Activated CD8-positive, alpha-beta memory T cell treated with anti-CD3 and anti-CD28 coated beads, Interleukin-2, amount 50 U/mL, for 48 hours (primary cell): ENCODE data around the gene TATDN3.
A peak's percentile ranks its signal among the peaks of the same experiment; 100 is the strongest.
"Not testable (repeated sequence)": the region's sequence is repeated elsewhere in the genome, so short reads cannot be mapped to it uniquely, and the experiment has no call there.

Source experiments
- DNase-seq: peaks from one replicate; pipeline ENCODE4 v3.0.0-alpha.2; 2020

The TATDN3 gene

DNA sequence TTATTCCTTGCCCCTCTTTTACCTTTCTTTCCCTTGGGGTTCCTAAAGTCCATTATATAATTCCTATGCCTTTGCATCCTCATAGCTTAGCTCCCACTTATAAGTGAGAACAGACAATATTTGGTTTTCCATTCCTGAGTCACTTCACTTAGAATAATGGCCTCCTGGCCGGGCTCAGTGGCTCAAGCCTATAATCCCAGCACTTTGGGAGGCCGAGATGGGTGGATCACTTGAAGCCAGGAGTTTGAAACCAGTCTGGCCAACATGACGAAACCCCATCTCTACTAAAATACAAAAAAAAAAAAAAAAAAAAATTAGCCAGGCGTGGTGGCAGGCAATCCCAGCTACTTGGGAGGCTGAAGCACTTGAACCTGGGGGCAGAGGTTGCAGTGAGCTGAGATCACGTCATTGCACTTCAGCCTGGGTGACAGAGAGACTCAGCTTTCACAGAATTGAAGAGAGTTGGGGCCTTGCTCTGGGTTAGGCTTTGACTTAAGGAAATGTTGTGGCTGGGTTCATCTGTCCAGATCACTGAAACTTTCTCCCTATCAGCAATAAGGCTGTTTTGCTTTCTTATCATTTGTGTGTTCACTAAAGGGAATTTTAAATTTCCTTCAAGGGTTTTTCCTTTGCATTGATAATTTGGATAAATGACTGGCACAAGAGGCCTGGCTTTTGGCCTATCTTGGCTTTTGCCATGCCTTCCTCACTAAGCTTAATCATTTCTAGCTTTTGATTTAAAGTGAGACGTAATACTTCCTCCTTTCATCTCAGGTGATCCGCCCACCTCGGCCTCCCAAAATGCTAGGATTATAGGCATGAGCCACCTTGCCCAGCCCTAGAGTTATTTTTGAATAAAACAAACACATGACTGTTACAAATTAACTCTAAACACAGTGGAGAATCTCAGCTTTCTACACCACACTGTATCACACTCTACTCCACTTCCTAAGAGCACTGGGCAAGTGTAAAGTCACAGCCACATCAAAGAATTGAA, 41.8 kb downstream of the TATDN3 start:
- DNase-seq: not testable (repeated sequence)

DNA sequence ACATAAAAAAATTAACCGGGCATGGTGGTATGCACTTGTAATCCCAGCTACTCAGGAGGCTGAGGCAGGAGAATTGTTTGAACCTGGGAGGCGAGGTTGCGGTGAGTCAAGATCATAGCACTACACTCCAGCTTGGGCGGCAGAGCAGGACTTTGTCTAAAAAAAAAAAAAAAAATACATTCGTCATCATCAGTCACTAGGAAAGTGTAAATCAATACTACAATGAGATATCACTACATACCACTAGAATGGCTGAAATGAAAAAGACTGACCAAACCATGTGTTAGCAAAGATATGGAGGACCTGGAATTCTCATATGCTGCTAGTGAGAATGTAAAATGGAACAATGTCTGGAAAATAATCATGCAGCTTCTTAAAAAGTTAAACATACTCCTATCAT, 46.5 kb downstream of the TATDN3 start:
- no peak for DNase-seq

DNA sequence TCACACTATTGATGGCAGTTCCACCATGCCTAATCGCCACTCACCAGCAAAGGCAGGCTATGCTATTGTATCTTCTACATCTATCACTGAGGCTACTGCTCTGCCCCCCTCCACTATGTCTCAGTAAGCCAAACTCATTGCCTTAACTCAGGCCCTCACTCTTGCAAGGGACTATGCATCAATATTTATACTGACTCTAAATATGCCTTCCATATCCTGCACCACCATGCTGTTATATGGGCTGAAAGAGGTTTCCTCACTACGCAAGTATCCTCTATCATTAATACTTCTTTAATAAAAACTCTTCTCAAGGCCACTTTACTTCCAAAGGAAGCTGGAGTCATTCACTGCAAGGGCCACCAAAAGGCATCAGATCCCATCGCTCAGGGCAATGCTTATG, 52.8 kb downstream of the TATDN3 start:
- DNase-seq: peak; percentile 1

DNA sequence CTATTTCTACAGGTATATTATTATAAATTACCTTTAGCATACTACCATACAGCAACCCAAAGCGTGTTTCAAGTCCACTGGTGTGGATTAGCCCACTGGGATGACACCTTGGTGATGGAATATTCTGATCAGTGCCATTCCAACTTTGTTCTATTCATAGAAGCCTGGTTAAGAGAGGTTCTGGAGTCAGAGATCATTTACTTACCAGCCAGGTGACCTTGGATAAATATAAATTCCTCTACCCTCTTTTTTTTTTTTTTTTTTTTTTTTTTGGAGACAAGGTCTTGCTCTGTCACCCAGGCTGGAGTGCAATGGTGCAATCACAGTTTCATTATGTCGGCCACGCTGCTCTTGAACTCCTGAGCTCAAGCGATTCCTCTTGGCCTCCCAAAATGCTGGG, 55.9 kb downstream of the TATDN3 start, which contains the start of gene SPATA45:
Gene SPATA45 (minus strand): TSS at position 101 of the 400 bp plus-strand sequence. CDS start 11,500 bp downstream, outside the sequence.
- DNase-seq: no peak

DNA sequence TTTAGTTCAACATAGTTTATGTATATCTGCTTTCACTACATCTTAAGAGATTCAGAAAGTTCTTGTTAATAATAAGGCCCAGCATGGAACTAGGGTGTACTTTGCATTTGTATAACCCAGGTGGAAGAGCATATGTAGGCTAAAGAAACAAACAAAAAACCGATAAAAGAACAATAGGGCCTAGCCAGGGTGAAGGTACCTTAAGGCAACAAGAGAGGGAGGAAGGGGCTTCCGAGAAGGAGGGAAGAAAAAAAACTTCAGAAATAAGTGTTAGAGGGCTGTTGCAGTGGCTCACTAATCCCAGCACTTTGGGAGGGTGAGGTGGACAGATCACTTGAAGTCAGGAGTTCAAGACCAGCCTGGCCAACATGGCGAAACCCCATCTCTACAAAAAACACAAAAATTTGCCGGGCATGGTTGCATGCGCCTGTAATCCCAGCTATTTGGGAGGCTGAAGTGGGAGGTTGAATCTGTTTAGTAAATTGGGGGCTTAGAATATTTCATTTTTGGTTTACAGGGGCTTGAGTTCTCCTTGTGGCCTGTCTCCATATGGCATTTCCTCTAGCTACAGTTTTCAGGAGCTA, 60.5 kb downstream of the TATDN3 start:
- DNase-seq: no peak

DNA sequence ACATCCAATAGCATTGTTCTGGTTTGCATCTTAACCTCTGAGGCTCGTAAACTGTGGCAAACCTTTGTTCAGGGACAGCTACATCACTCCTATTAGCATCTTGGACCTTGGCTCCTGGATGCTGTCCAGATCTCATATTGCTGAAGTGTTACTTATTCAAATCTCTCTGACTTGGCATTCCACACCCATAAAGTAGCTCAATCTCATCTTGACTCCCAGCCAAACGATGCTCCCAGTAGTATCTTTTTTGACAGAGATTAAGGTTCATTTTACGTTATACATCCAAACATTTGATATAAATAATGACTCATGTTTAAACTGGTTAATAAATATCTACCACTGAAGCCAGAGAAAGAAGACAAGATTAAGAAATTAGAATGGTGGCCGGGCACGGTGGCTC, 62.0 kb downstream of the TATDN3 start:
- DNase-seq: no peak

DNA sequence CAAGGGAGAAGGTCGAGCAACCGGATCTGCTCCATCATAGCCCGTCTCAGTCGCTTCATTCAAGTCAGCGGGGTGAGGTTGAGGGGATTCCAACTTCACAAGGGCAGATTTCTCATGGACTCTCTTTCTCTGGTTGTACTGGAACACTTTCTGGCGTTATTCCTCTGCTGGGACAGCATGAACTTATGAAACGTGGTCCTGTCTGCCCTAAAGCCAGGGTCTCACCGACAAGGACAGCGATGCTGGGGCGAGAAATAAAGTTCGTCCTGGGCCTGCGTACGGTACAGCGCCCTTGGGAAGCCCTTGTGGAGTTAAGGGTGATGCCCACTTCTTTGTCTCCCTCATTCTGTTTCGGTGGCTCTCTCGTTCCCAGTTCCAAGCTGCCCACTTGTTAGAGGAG, 65.1 kb downstream of the TATDN3 start:
- no peak for DNase-seq

DNA sequence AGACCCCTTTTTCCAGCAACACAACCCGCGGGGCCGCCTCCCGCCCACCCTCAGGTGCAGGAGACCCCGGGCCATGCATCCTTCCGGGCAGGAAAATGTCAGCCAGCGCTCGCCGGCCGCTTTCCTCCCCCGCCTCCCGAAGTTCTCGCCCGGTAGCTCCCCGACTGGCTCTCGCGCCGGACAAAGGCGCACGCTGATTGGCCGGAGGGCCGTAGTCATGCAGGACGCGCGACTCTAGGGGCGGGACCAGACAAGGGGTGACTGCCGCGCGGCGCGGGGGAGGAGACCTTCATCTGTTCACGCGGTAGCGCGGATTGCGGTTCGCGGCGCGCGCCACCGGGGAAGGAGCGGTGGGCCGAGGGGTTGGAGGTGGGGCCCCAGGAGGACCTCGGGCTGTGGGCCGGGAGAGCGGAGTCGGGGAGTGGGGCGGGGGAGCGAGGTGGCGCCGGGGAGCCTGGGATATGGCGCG, 66.3 kb downstream of the TATDN3 start, which contains the start of gene FLVCR1:
Gene FLVCR1 (plus strand): TSS at position 284 of the 469 bp plus-strand sequence. CDS start 178 bp downstream, at position 462.
- peak; percentile 96 for DNase-seq

DNA sequence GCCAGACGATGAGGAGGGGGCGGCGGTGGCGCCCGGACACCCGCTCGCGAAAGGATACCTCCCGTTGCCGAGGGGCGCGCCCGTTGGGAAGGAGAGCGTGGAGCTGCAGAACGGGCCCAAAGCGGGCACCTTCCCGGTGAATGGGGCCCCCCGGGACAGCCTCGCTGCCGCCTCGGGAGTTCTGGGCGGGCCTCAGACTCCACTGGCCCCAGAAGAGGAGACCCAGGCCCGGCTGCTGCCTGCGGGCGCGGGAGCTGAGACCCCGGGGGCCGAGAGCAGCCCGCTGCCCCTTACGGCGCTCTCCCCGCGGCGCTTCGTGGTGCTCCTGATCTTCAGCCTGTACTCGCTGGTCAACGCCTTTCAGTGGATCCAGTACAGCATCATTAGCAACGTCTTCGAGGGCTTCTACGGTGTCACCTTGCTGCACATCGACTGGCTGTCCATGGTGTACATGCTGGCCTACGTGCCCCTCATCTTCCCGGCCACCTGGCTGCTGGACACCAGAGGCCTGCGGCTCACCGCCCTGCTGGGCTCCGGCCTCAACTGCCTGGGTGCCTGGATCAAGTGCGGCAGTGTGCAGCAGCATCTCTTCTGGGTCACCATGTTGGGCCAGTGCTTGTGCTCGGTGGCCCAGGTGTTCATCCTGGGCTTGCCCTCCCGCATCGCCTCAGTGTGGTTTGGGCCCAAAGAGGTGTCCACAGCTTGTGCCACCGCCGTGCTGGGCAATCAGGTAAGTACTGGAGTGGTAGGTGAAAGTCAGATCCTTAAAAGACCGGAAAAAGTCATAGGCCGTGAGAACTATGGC, 67.0 kb downstream of the TATDN3 start:
- DNase-seq: peak; percentile 65

DNA sequence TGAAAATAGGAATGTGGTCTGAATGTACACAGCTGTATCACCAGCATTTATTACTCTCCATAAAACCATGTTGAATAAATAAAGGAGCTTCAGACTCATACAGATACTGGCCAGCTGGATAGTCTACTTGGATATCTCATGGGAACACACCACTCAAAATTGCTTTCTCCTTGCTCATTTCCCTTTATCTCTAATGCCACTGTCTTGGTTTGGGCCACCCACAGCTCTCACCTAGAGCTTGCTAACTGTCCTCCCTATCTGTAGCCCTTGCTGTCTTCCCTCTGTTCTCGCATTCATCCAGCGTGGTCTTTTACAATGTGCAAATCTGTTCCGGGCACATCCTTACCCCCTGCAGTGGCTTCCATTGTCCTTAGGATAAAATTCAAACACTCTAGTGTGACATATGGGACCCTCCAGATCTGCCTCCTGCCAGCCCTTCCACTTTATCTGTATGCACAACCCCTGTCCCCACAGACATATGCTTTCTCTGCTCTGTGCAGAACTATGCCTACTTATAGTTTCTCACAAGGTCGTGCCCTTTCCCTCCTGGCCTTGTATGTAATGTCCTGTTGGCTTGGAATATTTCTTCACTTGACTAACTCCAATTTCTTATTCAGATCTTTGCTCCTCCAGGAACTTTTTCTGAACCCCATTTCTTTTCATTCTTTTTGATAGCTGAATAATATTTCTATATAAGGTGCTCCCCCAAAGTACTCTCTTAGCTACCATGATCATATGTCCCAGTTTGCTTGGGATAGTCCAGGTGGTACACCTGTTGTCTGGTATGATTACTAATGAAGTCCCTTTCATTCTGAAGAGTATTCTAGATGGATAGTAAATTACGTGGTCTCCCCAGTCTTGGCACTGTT, 69.3 kb downstream of the TATDN3 start:
- DNase-seq: no peak

DNA sequence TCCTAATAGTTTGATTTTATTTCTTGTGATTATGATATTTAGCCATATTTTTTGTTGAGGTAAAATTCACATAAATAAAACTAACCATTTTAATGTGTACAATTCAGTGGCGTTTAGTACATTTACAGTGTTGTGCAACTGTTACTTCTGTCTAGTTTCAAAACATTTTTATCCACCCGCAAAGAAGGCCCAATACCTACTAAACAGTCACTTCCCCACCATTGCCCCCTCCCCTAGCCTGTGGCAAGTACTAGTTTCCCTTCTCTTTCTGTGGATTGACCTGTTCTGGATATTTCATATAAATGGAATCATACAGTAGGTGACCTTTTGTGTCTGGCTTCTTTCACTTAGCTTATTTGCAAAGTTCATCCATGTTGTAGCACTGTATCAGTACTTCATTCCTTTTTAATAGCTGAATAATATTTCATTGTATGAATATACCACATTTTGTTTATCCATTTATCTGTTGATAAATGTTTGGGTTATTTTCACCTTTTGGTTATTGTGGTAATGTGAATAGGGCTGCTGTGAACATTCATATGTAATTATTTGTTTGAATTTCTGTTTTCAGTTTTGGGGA, 70.5 kb downstream of the TATDN3 start:
- no peak for DNase-seq

DNA sequence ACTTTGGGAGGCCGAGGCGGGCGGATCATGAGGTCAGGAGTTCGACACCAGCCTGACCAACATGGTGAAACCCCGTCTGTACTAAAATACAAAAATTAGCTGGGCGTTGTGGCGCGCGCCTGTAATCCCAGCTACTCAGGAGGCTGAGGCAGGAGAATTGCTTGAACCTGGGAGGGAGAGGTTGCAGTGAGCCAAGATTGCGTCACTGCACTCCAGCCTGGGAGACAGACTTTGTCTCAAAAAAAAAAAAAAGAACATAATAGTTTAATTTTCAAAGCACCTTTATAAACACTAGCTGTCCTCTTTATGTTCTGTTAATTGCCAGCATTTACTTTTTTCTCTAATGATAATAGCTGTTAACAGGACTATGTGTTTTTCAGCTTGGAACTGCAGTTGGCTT, 71.7 kb downstream of the TATDN3 start:
- DNase-seq: not testable (repeated sequence)

DNA sequence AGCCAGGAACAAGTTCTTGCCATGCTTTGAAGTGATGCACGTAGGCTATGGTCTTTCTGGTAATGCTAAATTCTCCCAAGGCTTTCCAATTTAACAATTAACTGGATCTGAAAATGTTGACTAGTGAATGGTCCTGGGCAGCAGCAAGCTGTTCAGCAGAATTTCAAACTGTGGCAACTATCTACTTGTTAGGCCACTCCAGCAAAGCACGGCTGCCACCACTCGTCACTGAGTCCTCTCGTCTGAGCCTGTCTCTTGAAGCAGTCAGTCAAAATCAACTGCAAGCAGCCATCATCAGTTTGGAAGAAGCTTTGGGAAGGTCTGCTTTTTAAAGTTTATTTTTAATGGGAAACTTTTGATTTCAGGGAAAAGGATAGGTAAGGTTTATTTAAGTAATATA, 72.5 kb downstream of the TATDN3 start:
- no peak for DNase-seq
